H1 (cell line): ENCODE data around the gene TARS2. TPM values are rescaled to one million over a fixed set of nuclear protein-coding genes. Genes with fewer than 3 reads are reported as not detected.

Experiments
- CHD1 ChIP-seq: IDR thresholded peaks from 2 replicates; pipeline ENCODE4 v1.6.1; 2012; ENCODE audit warnings: low read depth, low read length, improper control_type of control experiment
- CHD7 ChIP-seq: fragments of 300-600 bp; sonication (generic); IDR thresholded peaks from 2 replicates; pipeline ENCODE4 v1.7.1; 2012; ENCODE audit warnings: low read length, moderate library complexity, mild to moderate bottlenecking, inconsistent platforms; ENCODE audit not compliant: insufficient replicate concordance
- HDAC2 ChIP-seq, 2 experiments: fragments of 300-600 bp in 1 of 2; sonication (generic) in 1 of 2; IDR thresholded peaks; 2 replicates each; pipeline ENCODE4 v1.6.1; 2011 to 2012; ENCODE audit warnings: low read depth in 2 of 2, low read length in 2 of 2, mild to moderate bottlenecking in 2 of 2, moderate library complexity in 2 of 2, borderline replicate concordance in 1 of 2, inconsistent platforms in 1 of 2
- polyA plus RNA-seq, 7 experiments: library from polyadenylated mRNA; depleted of rRNA in 3 of 7; stranded (reverse) in 5 of 7; unstranded in 2 of 7; fragments of >200 nt in 5 of 7; fragments of 200-250 nt in 2 of 7; gene quantifications; 1 replicate in 5 of 7; 2 replicates in 1 of 7; 4 replicates in 1 of 7; pipeline versions ENCODE4 v1.2.1 to v1.2.3, GENCODE V29; 2011 to 2013; ENCODE audit warnings: missing spikeins in 2 of 7, mixed read lengths in 2 of 7
- total RNA-seq: library from RNA; stranded (reverse); fragmentation: NEBNext Ultra II Directional; extraction: Animal tissue kit (Norgen Biotek cat#: 25700); gene quantifications from 2 replicates; pipeline ENCODE4 v1.2.1, GENCODE V29; 2021

The TARS2 gene
- total and polyA plus RNA-seq, 2 of the 8 experiments (the other 6 are each of a cell fraction or from before 2014, with no cell fraction given) = 38.9 to 39.1 TPM

- no peak for TF ChIP-seq CHD7
- TF ChIP-seq CHD1 = no peak
- TF ChIP-seq HDAC2 (IDR thresholded peaks at IDR 0.05; ENCODE audit: borderline replicate concordance in 1 of 2, low read depth in 2 of 2, low read length in 2 of 2) = no peak
These were observed 43.4 kb downstream of the TARS2 start (continued) for GRCh38 chr1:150530491-150531159.
